Fibroblast of the aortic adventitia (primary cell): ENCODE data around the gene TIMP2. TPM values are rescaled to one million over a fixed set of nuclear protein-coding genes. Genes with fewer than 3 reads are reported as not detected.

Experiments used
- DNase-seq: peaks from one replicate; pipeline ENCODE4 v3.0.0-alpha.2; 2010; ENCODE audit warnings: low read depth
- H3K4me3 ChIP-seq: 2 replicates; pipeline ENCODE4 v1.5.1; 2011; ENCODE audit warnings: low read depth, mild to moderate bottlenecking, control low read depth, low read length, moderate library complexity
- CTCF ChIP-seq: IDR thresholded peaks from 2 replicates; pipeline ENCODE4 v1.5.1; 2011; ENCODE audit warnings: mild to moderate bottlenecking, low read length, control low read depth, inconsistent platforms; ENCODE audit not compliant: insufficient read depth
- total RNA-seq: library from RNA; depleted of rRNA; stranded (reverse); fragments of >200 nt; gene quantifications from 2 replicates; pipeline ENCODE4 v1.2.3, GENCODE V29; 2012; ENCODE audit warnings: low replicate concordance

TIMP2 gene
- total RNA-seq, 1 donor = 180 TPM

- TF ChIP-seq CTCF = no peak
- DNase-seq = no peak
- H3K4me3 ChIP-seq = no peak overlapping the region
Observed at GRCh38 chr17:78834571-78834970, 90.6 kb downstream of the TIMP2 start.

GRCh38 chr17:78832541-78832810, 92.7 kb downstream of the TIMP2 start:
- no peak for DNase-seq
- no peak for TF ChIP-seq CTCF
- H3K4me3 ChIP-seq = no peak overlapping the region

GRCh38 chr17:78831688-78832540, 93.3 kb downstream of the TIMP2 start:
- no peak for TF ChIP-seq CTCF
- DNase-seq = no peak
- no peak overlapping the region for H3K4me3 ChIP-seq

GRCh38 chr17:78829477-78829876, 95.7 kb downstream of the TIMP2 start:
- no peak for DNase-seq
- TF ChIP-seq CTCF = no peak
- H3K4me3 ChIP-seq = no peak overlapping the region

- TF ChIP-seq CTCF = peak; percentile 39
- H3K4me3 ChIP-seq = no peak overlapping the region
- DNase-seq = peak; percentile 32
Observed at GRCh38 chr17:78828470-78829185, 96.6 kb downstream of the TIMP2 start.

- no peak for TF ChIP-seq CTCF
- H3K4me3 ChIP-seq = no peak overlapping the region
- DNase-seq = no peak
Observed at GRCh38 chr17:78826836-78827509, 98.2 kb downstream of the TIMP2 start.
